B cell (primary cell): ENCODE results near the gene PRKAR1A. TPM values are rescaled to one million over a fixed set of nuclear protein-coding genes. Genes with fewer than 3 reads are reported as not detected.
A peak's percentile ranks its signal among the peaks of the same experiment; 100 is the strongest.

Experiments
- ATAC-seq: fragments of 200-7000 bp; cut with Tn5 transposase; one replicate; pipeline ENCODE4 v1.10.0; 2021; ENCODE audit warnings: low read depth, mild to moderate bottlenecking, moderate number of reproducible peaks, moderate library complexity
- CTCF ChIA-PET: fragments of 350-600 bp; sonication (Branson Sonifier 250); formaldehyde crosslinking; loops from one replicate; lab custom pipeline; 2021; ENCODE audit warnings: antibody characterized with exemption, inconsistent platforms; lab: Charles Lee
- POLR2A ChIA-PET: fragments of 350-600 bp; sonication (Branson Sonifier 250); formaldehyde crosslinking; loops from one replicate; lab custom pipeline; 2021; ENCODE audit warnings: antibody characterized with exemption; lab: Charles Lee
- DNase-seq: peaks from one replicate; pipeline ENCODE4 v3.0.0; 2013
- H2AFZ ChIP-seq: 2 replicates; pipeline ENCODE4 v1.6.1; 2012; ENCODE audit warnings: mild to moderate bottlenecking, low read depth, low read length; ENCODE audit not compliant: insufficient read depth, poor library complexity, severe bottlenecking
- H3K27ac ChIP-seq, 2 donors: 1 replicate in 1 of 2; 2 replicates in 1 of 2; pipeline ENCODE4 v1.5.1; 2012 to 2013; ENCODE audit warnings: low read length in 2 of 2, mild to moderate bottlenecking in 2 of 2, moderate library complexity in 1 of 2
- H3K27me3 ChIP-seq, 4 experiments: fragments of 200-600 bp in 1 of 4; sonication (generic) in 1 of 4; replicated peaks in 1 of 4; 1 replicate in 2 of 4; 2 replicates in 2 of 4; pipeline versions ENCODE4 v1.6.1 to v1.7.0; 2013 to 2016; ENCODE audit warnings: low read length in 3 of 4, mild to moderate bottlenecking in 2 of 4, mixed read lengths in 1 of 4, moderate library complexity in 1 of 4; ENCODE audit not compliant: insufficient read depth in 4 of 4, control insufficient read depth in 3 of 4; ENCODE audit errors: control extremely low read depth in 1 of 4
- H3K36me3 ChIP-seq, 2 experiments: replicated peaks in 1 of 2; 1 replicate in 1 of 2; 2 replicates in 1 of 2; pipeline versions ENCODE4 v1.6.1 to v1.7.1; 2013; ENCODE audit warnings: low read length in 1 of 2; ENCODE audit not compliant: insufficient read depth in 2 of 2, control insufficient read depth in 1 of 2; ENCODE audit errors: control extremely low read depth in 1 of 2, extremely low read depth in 1 of 2
- H3K4me1 ChIP-seq, 2 donors: fragments of 200-600 bp in 1 of 2; sonication (generic) in 1 of 2; 1 replicate in 1 of 2; 2 replicates in 1 of 2; pipeline versions ENCODE4 v1.5.1 to v1.6.1; 2013 to 2017; ENCODE audit warnings: low read length in 2 of 2; ENCODE audit not compliant: control insufficient read depth in 2 of 2, insufficient read depth in 2 of 2
- H3K4me2 ChIP-seq: replicated peaks from 2 replicates; pipeline ENCODE3; 2012; ENCODE audit warnings: mild to moderate bottlenecking, low read depth, low read length; ENCODE audit not compliant: poor library complexity, severe bottlenecking
- H3K4me3 ChIP-seq, 5 experiments: fragments of 200-600 bp in 1 of 5; sonication (generic) in 1 of 5; 1 replicate in 3 of 5; 2 replicates in 2 of 5; pipeline versions ENCODE4 v1.5.1 to v1.7.0; 2011 to 2016; ENCODE audit warnings: low read length in 4 of 5, mild to moderate bottlenecking in 4 of 5, low read depth in 2 of 5, control low read depth in 1 of 5, moderate library complexity in 1 of 5; ENCODE audit not compliant: insufficient read depth in 1 of 5; ENCODE audit errors: control extremely low read depth in 1 of 5, extremely low read depth in 1 of 5
- H3K79me2 ChIP-seq: fragments of 200-600 bp; sonication (generic); one replicate; pipeline ENCODE4 v1.6.0; 2016; ENCODE audit warnings: low read length; ENCODE audit not compliant: control insufficient read depth, insufficient read depth
- H3K9ac ChIP-seq: fragments of 200-600 bp; sonication (generic); 2 replicates; pipeline ENCODE4 v1.6.1; 2017; ENCODE audit warnings: mild to moderate bottlenecking, low read length, moderate library complexity
- H3K9me3 ChIP-seq, 3 donors: one replicate each; pipeline versions ENCODE4 v1.6.1 to v1.7.1; 2013; ENCODE audit warnings: low read length in 2 of 3; ENCODE audit not compliant: control insufficient read depth in 2 of 3, insufficient read depth in 1 of 3; ENCODE audit errors: control extremely low read depth in 1 of 3
- H4K20me1 ChIP-seq: 2 replicates; pipeline ENCODE4 v1.6.0; 2012; ENCODE audit warnings: mild to moderate bottlenecking, low read length; ENCODE audit not compliant: insufficient read depth, control insufficient read depth, poor library complexity, severe bottlenecking
- H3K27ac Mint-ChIP-seq: one replicate; pipeline ENCODE4 v1.8.0; 2021; ENCODE audit warnings: mixed read lengths
- H3K27me3 Mint-ChIP-seq: one replicate; pipeline ENCODE4 v1.8.0; 2021; ENCODE audit warnings: mixed read lengths
- H3K4me1 Mint-ChIP-seq: one replicate; pipeline ENCODE4 v1.8.0; 2021; ENCODE audit warnings: mixed read lengths
- H3K4me3 Mint-ChIP-seq: one replicate; pipeline ENCODE4 v1.8.0; 2021; ENCODE audit warnings: mixed read lengths
- H3K9me3 Mint-ChIP-seq: one replicate; pipeline ENCODE4 v1.8.0; 2022; ENCODE audit warnings: mixed read lengths; ENCODE audit not compliant: insufficient read depth
- CTCF ChIP-seq: fragments of 200-600 bp; IDR thresholded peaks from one replicate; pipeline ENCODE4 v1.8.0; 2022; ENCODE audit warnings: antibody characterized with exemption, mild to moderate bottlenecking
- EZH2 ChIP-seq: IDR thresholded peaks from 2 replicates; pipeline ENCODE4 v1.6.1; 2012; ENCODE audit warnings: borderline replicate concordance, low read depth, mild to moderate bottlenecking, moderate library complexity, low read length; ENCODE audit not compliant: insufficient read depth, poor library complexity, severe bottlenecking
- WGBS: methylation state at CpG from one replicate; pipeline ENCODE4 v1.1.5; 2013; ENCODE audit warnings: missing lambda C conversion rate; ENCODE audit not compliant: insufficient coverage; 5-methylcytosine and 5-hydroxymethylcytosine counted together
- intact Hi-C: fragments of 100-400 bp; cut with micrococcal nuclease; formaldehyde crosslinking; loops from one replicate; pipeline ENCODE4 v1.10.0; 2022
- polyA plus RNA-seq: library from polyadenylated mRNA; depleted of rRNA; stranded (reverse); fragments of >200 nt; gene quantifications from 2 replicates; pipeline ENCODE4 v1.2.3, GENCODE V29; 2012
- total RNA-seq, 2 donors: library from RNA; stranded (reverse); fragments of 120-200 nt in 1 of 2; gene quantifications; 1 replicate in 1 of 2; 2 replicates in 1 of 2; pipeline versions ENCODE4 v1.2.3 to v1.2.4, GENCODE V29; 2013 to 2022

Gene PRKAR1A
- total and polyA plus RNA-seq, 2 donors (not counting 1 experiment from before 2014, with no cell fraction given), result 63.1 to 296 TPM

DNA sequence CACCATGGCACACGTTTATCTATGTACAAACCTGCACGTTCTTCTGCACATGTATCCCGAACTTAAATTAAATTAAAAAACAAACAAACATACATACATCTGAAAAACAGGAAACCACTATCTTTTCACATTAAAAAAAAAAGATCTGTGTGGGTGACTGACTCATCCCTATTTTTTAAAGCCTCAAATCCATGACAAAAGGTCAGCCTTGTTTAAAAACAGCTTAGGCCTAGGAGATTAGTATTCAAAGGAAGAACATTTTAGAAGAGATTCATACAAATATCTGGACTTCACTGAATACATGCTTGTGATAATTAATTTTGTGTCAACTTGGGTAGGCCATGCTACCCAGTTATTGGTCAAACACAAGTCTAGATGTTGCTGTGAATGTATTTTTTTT lies 4.7 kb upstream of the PRKAR1A start:
- H3K9me3 Mint-ChIP-seq, result no peaks in the 10 kb centered on the region
- Histone ChIP-seq H3K4me1 (peaks cover 4 to 5% of the 10 kb centered on the region in 2 donors), H3K9ac (no peak overlapping the region), H3K79me2 (peaks cover 9% of the 10 kb centered on the region), H3K27me3 (no peaks in the 10 kb centered on the region), H3K36me3 (no peaks in the 10 kb centered on the region), H3K9me3 (no peaks in the 10 kb centered on the region), H4K20me1 (no peaks in the 10 kb centered on the region), H2AFZ (no peak overlapping the region), H3K27ac (no peak overlapping the region), H3K4me3 (no peak overlapping the region), H3K4me2 (no peak overlapping the region)
- CTCF ChIA-PET, result interaction anchor here (0.6 to 1.1 kb wide), 2 partner anchors 10 to 38 kb away, joined by 3 read pairs; no protein-coding TSS in a partner anchor
- no peak for DNase-seq
- intact Hi-C loops, result no loop called here
- TF ChIP-seq EZH2, result no peak
- POLR2A ChIA-PET, result interaction anchor here (0.5 to 0.9 kb wide), 2 partner anchors 10 to 474 kb away, joined by 3 to 5 read pairs; no protein-coding TSS in a partner anchor
- H3K27ac Mint-ChIP-seq, result no peak overlapping the region
- no CpG with 5 or more reads among the region's 3 CpGs for WGBS
- peaks cover 9% of the 10 kb centered on the region for H3K4me1 Mint-ChIP-seq
- no peak overlapping the region for H3K4me3 Mint-ChIP-seq
- H3K27me3 Mint-ChIP-seq, result no peaks in the 10 kb centered on the region
- ATAC-seq, result no peak

DNA sequence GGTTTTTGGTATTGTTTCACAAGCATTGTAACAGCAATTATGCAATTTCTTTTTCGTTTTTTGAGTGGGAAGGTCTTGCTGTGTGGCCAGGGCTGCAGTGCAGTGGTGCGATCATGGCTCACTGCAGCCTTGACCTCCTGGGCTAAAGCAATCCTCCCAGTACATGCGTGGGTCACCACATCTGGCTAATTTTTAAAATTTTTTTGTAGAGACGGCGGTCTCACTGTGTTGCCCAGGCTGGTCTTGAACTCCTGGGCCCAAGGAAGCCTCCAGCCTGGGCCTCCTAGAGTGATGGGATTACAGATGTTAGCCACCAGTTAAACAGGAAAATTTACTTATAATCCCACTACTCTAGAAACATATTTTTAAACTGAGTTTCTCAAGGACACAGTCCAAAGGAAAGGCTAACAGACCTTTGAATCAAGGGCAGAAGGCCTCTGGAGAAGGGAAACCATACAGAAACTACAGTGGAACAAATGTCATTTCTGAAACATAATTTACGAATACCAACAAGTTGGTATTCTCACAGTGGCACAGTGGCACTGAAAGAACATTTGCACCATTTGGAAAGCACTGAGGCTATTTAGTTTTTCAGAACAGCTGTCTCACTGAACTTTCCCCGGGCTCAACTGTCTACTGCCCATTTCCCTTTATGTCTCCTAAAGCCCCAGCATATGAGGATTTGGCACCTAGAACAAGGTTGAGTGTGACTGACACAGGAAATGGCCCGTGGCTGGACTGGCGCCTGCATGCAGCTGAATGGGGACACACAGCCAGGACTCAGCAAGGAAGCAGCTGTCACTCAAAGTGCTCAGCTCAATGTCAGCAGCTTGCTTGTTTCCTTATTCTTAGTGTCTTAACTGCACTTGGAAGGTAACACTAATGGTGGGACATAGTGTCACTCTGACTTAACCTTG lies 2.8 kb upstream of the PRKAR1A start:
- H4K20me1 ChIP-seq, result peaks cover 9% of the 10 kb centered on the region
- POLR2A ChIA-PET, result interaction anchor here (1.2 kb wide), 1 partner anchor 11 kb away, joined by 3 read pairs; no protein-coding TSS in a partner anchor
- H3K36me3 ChIP-seq, result no peaks in the 10 kb centered on the region
- peak overlapping the region; percentile 27 for H2AFZ ChIP-seq
- DNase-seq (no peak), ATAC-seq (no peak)
- H3K4me3 ChIP-seq, result no peak overlapping the region
- H3K27me3 ChIP-seq, result no peaks in the 10 kb centered on the region
- Mint-ChIP-seq H3K27me3 (no peaks in the 10 kb centered on the region), H3K27ac (no peak overlapping the region), H3K4me3 (no peak overlapping the region), H3K4me1 (peaks cover 23% of the 10 kb centered on the region), H3K9me3 (no peaks in the 10 kb centered on the region)
- H3K27ac ChIP-seq, result no peak overlapping the region
- peaks cover 15 to 19% of the 10 kb centered on the region in 2 donors for H3K4me1 ChIP-seq
- 67% methylated on average over 9 of the region's 9 CpGs for WGBS
- intact Hi-C loops, result loop anchor here (5.0 kb wide), 3 partner anchors 472 to 818 kb away; partner anchors contain the start of genes ABCA5, BPTF and KPNA2
- TF ChIP-seq CTCF, result no peak
- TF ChIP-seq EZH2, result no peak
- no peaks in the 10 kb centered on the region for H3K9me3 ChIP-seq
- no peak overlapping the region for H3K4me2 ChIP-seq
- peaks cover 28% of the 10 kb centered on the region for H3K79me2 ChIP-seq
- H3K9ac ChIP-seq, result no peak overlapping the region
- CTCF ChIA-PET, result interaction anchor here (0.7 kb wide), 1 partner anchor 11 kb away, joined by 3 read pairs; no protein-coding TSS in a partner anchor
